HCT116 (cell line): ENCODE results near the gene FLNA. TPM values are rescaled to one million over a fixed set of nuclear protein-coding genes. Genes with fewer than 3 reads are reported as not detected.
"Not testable (repeated sequence)": the region's sequence is repeated elsewhere in the genome, so short reads cannot be mapped to it uniquely, and the experiment has no call there.

Experiments used
- ATAC-seq: fragments of 200-7000 bp; cut with Tn5 transposase; 2 replicates; pipeline ENCODE4 v1.9.1; 2020; ENCODE audit warnings: mild to moderate bottlenecking, moderate library complexity
- BruUV-seq: library from RNA; stranded (reverse); fragments of 400-500 nt; replicated peaks from 2 replicates; lab custom pipeline; 2021; lab: Mats Ljungman, UMichigan
- CTCF ChIA-PET: fragments of 300-600 bp; sonication (Branson Sonifier 250); formaldehyde crosslinking; loops from one replicate; lab custom pipeline; 2021; ENCODE audit warnings: antibody characterized with exemption; lab: Charles Lee
- POLR2A ChIA-PET: fragments of 300-600, 350-600 bp; sonication (Branson Sonifier 250); formaldehyde crosslinking; loops from one replicate; lab custom pipeline; 2021; ENCODE audit warnings: antibody characterized with exemption; lab: Charles Lee
- RAD21 ChIA-PET, 2 experiments: fragments of 300-600 bp; sonication (Branson Sonifier 250); formaldehyde crosslinking; loops; one replicate each; lab custom pipeline; 2023; ENCODE audit warnings: low total read pairs in 2 of 2; ENCODE audit not compliant: uncharacterized antibody in 2 of 2, unreplicated experiment in 2 of 2, low non-redundant PET in 1 of 2; lab: Charles Lee
- DNase-seq: peaks from one replicate; pipeline ENCODE4 v3.0.0-alpha.2; 2010; ENCODE audit warnings: low read depth, low spot score
- H2AFZ ChIP-seq: fragments of 200-600 bp; shearing (Covaris generic), sonication (generic); 2 replicates; pipeline ENCODE4 v1.6.1; 2017; ENCODE audit warnings: low read depth, mixed run types, mixed read lengths, antibody characterized with exemption, low read length; ENCODE audit not compliant: poor library complexity, severe bottlenecking
- H3K27ac ChIP-seq: 2 replicates; pipeline ENCODE4 v1.5.1; 2012; ENCODE audit warnings: low read depth, low read length
- H3K27me3 ChIP-seq: fragments of 200-600 bp; sonication (generic); 2 replicates; pipeline ENCODE4 v1.6.1; 2016; ENCODE audit warnings: mixed run types, low read length, mixed read lengths; ENCODE audit not compliant: insufficient read depth
- H3K36me3 ChIP-seq, 2 experiments: fragments of 200-500 bp in 1 of 2; fragments of 200-600 bp in 1 of 2; sonication (Bioruptor generic) in 1 of 2; sonication (generic) in 1 of 2; 2 replicates each; pipeline versions ENCODE4 v1.5.1 to v1.6.1; 2014 to 2016; ENCODE audit warnings: low read length in 2 of 2, inconsistent platforms in 1 of 2, mixed read lengths in 1 of 2, mixed run types in 1 of 2; ENCODE audit not compliant: insufficient read depth in 2 of 2, control insufficient read depth in 1 of 2
- H3K4me1 ChIP-seq, 2 experiments: fragments of 200-600 bp in 1 of 2; sonication (generic) in 1 of 2; 2 replicates each; pipeline versions ENCODE4 v1.5.1 to v1.6.1; 2012 to 2017; ENCODE audit warnings: low read length in 2 of 2, inconsistent platforms in 1 of 2, mild to moderate bottlenecking in 1 of 2, mixed read lengths in 1 of 2, mixed run types in 1 of 2, moderate library complexity in 1 of 2; ENCODE audit not compliant: insufficient read depth in 2 of 2, control insufficient read depth in 1 of 2
- H3K4me2 ChIP-seq: fragments of 200-600 bp; sonication (generic); 2 replicates; pipeline ENCODE4 v1.6.1; 2017; ENCODE audit warnings: mixed run types, low read length, mixed read lengths
- H3K4me3 ChIP-seq, 2 experiments: fragments of 200-600 bp in 1 of 2; sonication (generic) in 1 of 2; replicated peaks in 1 of 2; 2 replicates each; pipeline ENCODE4 v1.5.1; 2011 to 2016; ENCODE audit warnings: low read length in 2 of 2, control low read depth in 1 of 2, low read depth in 1 of 2, mild to moderate bottlenecking in 1 of 2, mixed read lengths in 1 of 2, mixed run types in 1 of 2
- H3K79me2 ChIP-seq: fragments of 200-600 bp; sonication (generic); 2 replicates; pipeline ENCODE4 v1.6.1; 2017; ENCODE audit warnings: mild to moderate bottlenecking, mixed run types, low read length, moderate library complexity, mixed read lengths; ENCODE audit not compliant: insufficient read depth
- H3K9ac ChIP-seq: fragments of 200-600 bp; sonication (generic); 2 replicates; pipeline ENCODE4 v1.6.1; 2016; ENCODE audit warnings: low read length, mixed read lengths
- H3K9me2 ChIP-seq: fragments of 200-600 bp; sonication (generic), shearing (Covaris generic); 2 replicates; pipeline ENCODE4 v1.6.1; 2017; ENCODE audit warnings: mixed run types, mild to moderate bottlenecking, moderate library complexity; ENCODE audit not compliant: insufficient read depth
- H3K9me3 ChIP-seq, 2 experiments: fragments of 200-500 bp in 1 of 2; fragments of 200-600 bp in 1 of 2; sonication (Bioruptor generic) in 1 of 2; sonication (generic) in 1 of 2; 2 replicates each; pipeline ENCODE4 v1.6.1; 2014 to 2017; ENCODE audit warnings: low read length in 2 of 2, mixed read lengths in 2 of 2, inconsistent platforms in 1 of 2, low read depth in 1 of 2, mild to moderate bottlenecking in 1 of 2, mixed run types in 1 of 2, moderate library complexity in 1 of 2; ENCODE audit not compliant: control insufficient read depth in 1 of 2, insufficient read depth in 1 of 2
- H4K20me1 ChIP-seq: fragments of 200-600 bp; sonication (generic), shearing (Covaris generic); 2 replicates; pipeline ENCODE4 v1.6.1; 2017; ENCODE audit warnings: mixed run types, mild to moderate bottlenecking, moderate library complexity; ENCODE audit not compliant: insufficient read depth
- EGR1 ChIP-seq: IDR thresholded peaks from 2 replicates; pipeline ENCODE4 v1.6.1; 2012; ENCODE audit warnings: low read depth
- ELF1 ChIP-seq: IDR thresholded peaks from 2 replicates; pipeline ENCODE4 v1.6.1; 2012; ENCODE audit warnings: low read depth, borderline replicate concordance
- EZH2 ChIP-seq: fragments of 200-600 bp; sonication (generic); IDR thresholded peaks from 2 replicates; pipeline ENCODE4 v1.6.1; 2017; ENCODE audit warnings: antibody characterized with exemption, mixed run types
- EZH2phosphoT487 ChIP-seq: fragments of 200-600 bp; IDR thresholded peaks from 2 replicates; pipeline ENCODE4 v1.6.1; 2018; ENCODE audit warnings: antibody characterized with exemption, borderline replicate concordance
- FOSL1 ChIP-seq: IDR thresholded peaks from 2 replicates; pipeline ENCODE4 v1.6.1; 2012; ENCODE audit warnings: low read depth
- JUND ChIP-seq: IDR thresholded peaks from 2 replicates; pipeline ENCODE4 v1.6.1; 2012
- RAD21 ChIP-seq: IDR thresholded peaks from 2 replicates; pipeline ENCODE4 v1.6.1; 2012; ENCODE audit warnings: low read depth, mild to moderate bottlenecking
- SP1 ChIP-seq: IDR thresholded peaks from 2 replicates; pipeline ENCODE4 v1.6.1; 2012; ENCODE audit warnings: low read depth
- SRF ChIP-seq: IDR thresholded peaks from 2 replicates; pipeline ENCODE4 v1.6.1; 2012; ENCODE audit warnings: low read depth
- ZBTB33 ChIP-seq: IDR thresholded peaks from 2 replicates; pipeline ENCODE4 v1.6.1; 2011; ENCODE audit warnings: mild to moderate bottlenecking, low read length, moderate library complexity; ENCODE audit not compliant: insufficient replicate concordance; ENCODE audit errors: extremely low read depth
- intact Hi-C: fragments of 100-400 bp; cut with micrococcal nuclease; formaldehyde crosslinking; loops from 2 replicates; pipeline ENCODE4 v1.10.0; 2022
- total RNA-seq: library from RNA; stranded (reverse); gene quantifications from one replicate; pipeline ENCODE4 v1.2.1, GENCODE V29; 2021; ENCODE audit not compliant: unreplicated experiment
- TF ChIP-seq, protein P1 (sequence below): IDR thresholded peaks from 2 replicates; pipeline ENCODE4 v1.6.1; 2012

Gene FLNA
- total RNA-seq, 1 experiment from 2014 or later, result 546 TPM

- H3K4me2 ChIP-seq, result no peak overlapping the region
- TF ChIP-seq ZBTB33 (no peak), FOSL1 (no peak), JUND (no peak), EZH2 (no peak), SP1 (no peak), EZH2phosphoT487 (no peak), EGR1 (no peak), ELF1 (no peak), SRF (no peak), RAD21 (no peak)
- TF ChIP-seq, protein P1, sequence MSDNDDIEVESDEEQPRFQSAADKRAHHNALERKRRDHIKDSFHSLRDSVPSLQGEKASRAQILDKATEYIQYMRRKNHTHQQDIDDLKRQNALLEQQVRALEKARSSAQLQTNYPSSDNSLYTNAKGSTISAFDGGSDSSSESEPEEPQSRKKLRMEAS, result no peak
- no peaks in the 10 kb centered on the region for H3K79me2 ChIP-seq
- H3K9ac ChIP-seq, result no peak overlapping the region
- H3K27me3 ChIP-seq, result no peaks in the 10 kb centered on the region
- H2AFZ ChIP-seq, result no peak overlapping the region
- H3K9me2 ChIP-seq, result no peaks in the 10 kb centered on the region
- no peaks in the 10 kb centered on the region for H3K9me3 ChIP-seq
- CTCF ChIA-PET, result no interaction called here
- no TSS peak for BruUV-seq
- no peak overlapping the region for H3K4me3 ChIP-seq
- POLR2A ChIA-PET, result no interaction called here
- DNase-seq, result no peak
- H3K4me1 ChIP-seq, result 0 out of 4 replicates have a peak, but pooled peaks cover 0 to under 1% of the 10 kb centered on the region in 2 experiments
- H3K27ac ChIP-seq, result no peak overlapping the region
- intact Hi-C loops, result no loop called here
- no peaks in the 10 kb centered on the region for H3K36me3 ChIP-seq
- H4K20me1 ChIP-seq, result no peaks in the 10 kb centered on the region
- ATAC-seq, result no peak
- RAD21 ChIA-PET, result no interaction called here
These were observed 71.0 kb downstream of the FLNA start for GRCh38 chrX:154303476-154303875.

- H4K20me1 ChIP-seq, H3K79me2 ChIP-seq, H3K4me3 ChIP-seq, ATAC-seq, DNase-seq, intact Hi-C loops, H3K36me3 ChIP-seq, H3K27ac ChIP-seq, H2AFZ ChIP-seq, H3K27me3 ChIP-seq, CTCF ChIA-PET, H3K4me1 ChIP-seq, BruUV-seq, POLR2A ChIA-PET, H3K9me2 ChIP-seq, RAD21 ChIA-PET, H3K4me2 ChIP-seq, H3K9me3 ChIP-seq, H3K9ac ChIP-seq: not testable (repeated sequence)
These were observed 71.4 kb downstream of the FLNA start for GRCh38 chrX:154302998-154303397.
